HEK293 (cell line): ENCODE data around the gene CUL7.

Experiments used
- AEBP2 ChIP-seq: fragments of 450-650 bp; formaldehyde crosslinking; IDR thresholded peaks from 2 replicates; pipeline ENCODE4 v1.5.1; 2016; ENCODE audit warnings: missing biosample characterization, missing genetic modification characterization, borderline replicate concordance
- EGR2 ChIP-seq: fragments of 450-650 bp; formaldehyde crosslinking; IDR thresholded peaks from 2 replicates; pipeline ENCODE4 v1.5.1; 2016; ENCODE audit warnings: low read depth, missing biosample characterization, missing genetic modification characterization
- GLI2 ChIP-seq: fragments of 450-650 bp; formaldehyde crosslinking; IDR thresholded peaks from 2 replicates; pipeline ENCODE4; 2017; ENCODE audit warnings: missing biosample characterization, missing genetic modification characterization, low read depth, borderline replicate concordance
- IKZF3 ChIP-seq: fragments of 450-650 bp; IDR thresholded peaks from 2 replicates; pipeline ENCODE4 v1.5.0; 2018; ENCODE audit warnings: missing biosample characterization, mild to moderate bottlenecking, missing genetic modification characterization, moderate library complexity
- OVOL3 ChIP-seq: fragments of 450-650 bp; formaldehyde crosslinking; IDR thresholded peaks from 2 replicates; pipeline ENCODE4 v1.5.1; 2016; ENCODE audit warnings: missing biosample characterization, missing genetic modification characterization
- PRDM1 ChIP-seq: fragments of 450-650 bp; formaldehyde crosslinking; IDR thresholded peaks from 2 replicates; pipeline ENCODE4; 2016; ENCODE audit warnings: missing biosample characterization, missing genetic modification characterization
- PRDM10 ChIP-seq: fragments of 450-650 bp; formaldehyde crosslinking; IDR thresholded peaks from 2 replicates; pipeline ENCODE4 v1.5.1; 2016; ENCODE audit warnings: missing biosample characterization, missing genetic modification characterization
- PRDM6 ChIP-seq: fragments of 450-650 bp; formaldehyde crosslinking; IDR thresholded peaks from 2 replicates; pipeline ENCODE4 v1.5.1; 2017; ENCODE audit warnings: missing biosample characterization, missing genetic modification characterization
- REST ChIP-seq: fragments of 450-650 bp; formaldehyde crosslinking; IDR thresholded peaks from 2 replicates; pipeline ENCODE4 v1.5.1; 2016; ENCODE audit warnings: missing biosample characterization, missing genetic modification characterization
- ZBTB7A ChIP-seq: fragments of 450-650 bp; formaldehyde crosslinking; IDR thresholded peaks from 2 replicates; pipeline ENCODE4 v1.5.1; 2016; ENCODE audit warnings: low read depth, missing biosample characterization, missing genetic modification characterization
- ZBTB8A ChIP-seq: fragments of 450-650 bp; formaldehyde crosslinking; IDR thresholded peaks from 2 replicates; pipeline ENCODE4 v1.5.1; 2016; ENCODE audit warnings: missing biosample characterization, missing genetic modification characterization
- ZFP69B ChIP-seq: fragments of 450-650 bp; formaldehyde crosslinking; IDR thresholded peaks from 2 replicates; pipeline ENCODE4 v1.5.1; 2016; ENCODE audit warnings: missing biosample characterization, missing genetic modification characterization
- ZNF138 ChIP-seq: fragments of 450-650 bp; formaldehyde crosslinking; IDR thresholded peaks from 2 replicates; pipeline ENCODE4 v1.5.1; 2016; ENCODE audit warnings: missing biosample characterization, missing genetic modification characterization, borderline replicate concordance
- ZNF24 ChIP-seq: fragments of 450-650 bp; formaldehyde crosslinking; IDR thresholded peaks from 2 replicates; pipeline ENCODE4 v1.5.1; 2016; ENCODE audit warnings: missing biosample characterization, missing genetic modification characterization
- ZNF266 ChIP-seq: fragments of 450-650 bp; formaldehyde crosslinking; IDR thresholded peaks from 2 replicates; pipeline ENCODE4 v1.5.1; 2016; ENCODE audit warnings: missing biosample characterization, missing genetic modification characterization, low read depth
- ZNF274 ChIP-seq, 2 experiments: fragments of 200-500 bp in 1 of 2; fragments of 450-650 bp in 1 of 2; sonication (Bioruptor generic) in 1 of 2; formaldehyde crosslinking in 1 of 2; IDR thresholded peaks; 2 replicates each; pipeline versions ENCODE4 v1.5.1 to v1.6.1; 2014 to 2016; ENCODE audit warnings: borderline replicate concordance in 1 of 2, inconsistent platforms in 1 of 2, low read length in 1 of 2, missing biosample characterization in 1 of 2, missing genetic modification characterization in 1 of 2
- ZNF510 ChIP-seq: fragments of 450-650 bp; formaldehyde crosslinking; IDR thresholded peaks from 2 replicates; pipeline ENCODE4 v1.5.1; 2018; ENCODE audit warnings: mild to moderate bottlenecking, missing genetic modification characterization, missing biosample characterization; ENCODE audit not compliant: insufficient replicate concordance
- ZNF513 ChIP-seq: fragments of 450-650 bp; IDR thresholded peaks from 2 replicates; pipeline ENCODE4 v1.5.1; 2018; ENCODE audit warnings: missing biosample characterization, missing genetic modification characterization
- ZNF555 ChIP-seq: fragments of 450-650 bp; formaldehyde crosslinking; conservative IDR thresholded peaks from 2 replicates; pipeline ENCODE4 v1.5.1; 2017; ENCODE audit warnings: missing biosample characterization, mild to moderate bottlenecking, missing genetic modification characterization, inconsistent platforms
- ZNF626 ChIP-seq: fragments of 450-650 bp; sonication (Bioruptor Pico); formaldehyde crosslinking; IDR thresholded peaks from 2 replicates; pipeline ENCODE4 v1.5.1; 2018; ENCODE audit warnings: missing biosample characterization, missing genetic modification characterization, inconsistent platforms
- ZNF645 ChIP-seq: fragments of 450-650 bp; formaldehyde crosslinking; IDR thresholded peaks from 2 replicates; pipeline ENCODE4; 2016; ENCODE audit warnings: missing biosample characterization, missing genetic modification characterization
- ZNF660 ChIP-seq: fragments of 450-650 bp; IDR thresholded peaks from 2 replicates; pipeline ENCODE4 v1.5.1; 2018; ENCODE audit warnings: missing biosample characterization, mild to moderate bottlenecking, missing genetic modification characterization
- ZNF776 ChIP-seq: fragments of 450-650 bp; formaldehyde crosslinking; IDR thresholded peaks from 2 replicates; pipeline ENCODE4 v1.5.0; 2017; ENCODE audit warnings: missing biosample characterization, missing genetic modification characterization, borderline replicate concordance
- ZNF837 ChIP-seq: fragments of 450-650 bp; formaldehyde crosslinking; IDR thresholded peaks from 2 replicates; pipeline ENCODE4 v1.5.1; 2016; ENCODE audit warnings: missing biosample characterization, missing genetic modification characterization
- ZSCAN30 ChIP-seq: fragments of 450-650 bp; IDR thresholded peaks from 2 replicates; pipeline ENCODE4 v1.5.1; 2018; ENCODE audit warnings: missing biosample characterization, mild to moderate bottlenecking, missing genetic modification characterization, moderate library complexity

The CUL7 gene

GRCh38 chr6:43013097-43013842 is 40.4 kb downstream of the CUL7 start (continued):
- no peak for TF ChIP-seq OVOL3 (tag by site-specific recombination)
- no peak for TF ChIP-seq IKZF3 (tag by site-specific recombination)
- no peak for TF ChIP-seq ZFP69B
- no peak for TF ChIP-seq ZNF555 (tag by site-specific recombination)
- no peak for TF ChIP-seq AEBP2 (tag by site-specific recombination)
- TF ChIP-seq ZNF24 (tag by site-specific recombination), result no peak
- TF ChIP-seq ZNF837 (tag by site-specific recombination), result no peak
- TF ChIP-seq ZNF266 (tag by site-specific recombination), result no peak
- no peak for TF ChIP-seq REST
- peak; percentile 12; the same call in 1 of the 2 replicates for TF ChIP-seq EGR2
- TF ChIP-seq ZNF645 (tag by site-specific recombination), result no peak
- no peak for TF ChIP-seq ZNF776
- TF ChIP-seq PRDM6 (tag by site-specific recombination), result no peak
- 0 out of 2 replicates have a peak, but pooled peaks have one; percentile 45 for TF ChIP-seq ZNF660 (tag by site-specific recombination)
- no peak for TF ChIP-seq ZNF626 (tag by site-specific recombination)
- no peak for TF ChIP-seq GLI2 (tag by site-specific recombination)
- 0 out of 2 replicates have a peak, but pooled peaks have one; percentile 6 for TF ChIP-seq ZNF513 (tag by site-specific recombination)
- TF ChIP-seq PRDM1, result no peak
- no peak for TF ChIP-seq ZBTB8A (tag by site-specific recombination)
- no peak for TF ChIP-seq ZNF274 (IDR thresholded peaks at IDR 0.05; ENCODE audit: low read length)
- no peak for TF ChIP-seq ZNF274 (tag by site-specific recombination; IDR thresholded peaks at IDR 0.05; ENCODE audit: borderline replicate concordance)
- TF ChIP-seq ZNF138 (tag by site-specific recombination), result no peak
- peak; percentile 33; the same call in 1 of the 2 replicates for TF ChIP-seq PRDM10 (tag by site-specific recombination)
- no peak for TF ChIP-seq ZBTB7A (tag by site-specific recombination)
- TF ChIP-seq ZSCAN30 (tag by site-specific recombination), result no peak
- TF ChIP-seq ZNF510 (tag by site-specific recombination), result no peak
